B cell (primary cell): ENCODE measurements around the gene SLC7A1. TPM values are rescaled to one million over a fixed set of nuclear protein-coding genes. Genes with fewer than 3 reads are reported as not detected.

Source experiments
- ATAC-seq: fragments of 200-7000 bp; cut with Tn5 transposase; one replicate; pipeline ENCODE4 v1.10.0; 2021; ENCODE audit warnings: low read depth, mild to moderate bottlenecking, moderate number of reproducible peaks, moderate library complexity
- CTCF ChIA-PET: fragments of 350-600 bp; sonication (Branson Sonifier 250); formaldehyde crosslinking; loops from one replicate; lab custom pipeline; 2021; ENCODE audit warnings: antibody characterized with exemption, inconsistent platforms; lab: Charles Lee
- POLR2A ChIA-PET: fragments of 350-600 bp; sonication (Branson Sonifier 250); formaldehyde crosslinking; loops from one replicate; lab custom pipeline; 2021; ENCODE audit warnings: antibody characterized with exemption; lab: Charles Lee
- DNase-seq: peaks from one replicate; pipeline ENCODE4 v3.0.0; 2013
- H2AFZ ChIP-seq: 2 replicates; pipeline ENCODE4 v1.6.1; 2012; ENCODE audit warnings: mild to moderate bottlenecking, low read depth, low read length; ENCODE audit not compliant: insufficient read depth, poor library complexity, severe bottlenecking
- H3K27ac ChIP-seq, 2 donors: 1 replicate in 1 of 2; 2 replicates in 1 of 2; pipeline ENCODE4 v1.5.1; 2012 to 2013; ENCODE audit warnings: low read length in 2 of 2, mild to moderate bottlenecking in 2 of 2, moderate library complexity in 1 of 2
- H3K27me3 ChIP-seq, 4 experiments: fragments of 200-600 bp in 1 of 4; sonication (generic) in 1 of 4; replicated peaks in 1 of 4; 1 replicate in 2 of 4; 2 replicates in 2 of 4; pipeline versions ENCODE4 v1.6.1 to v1.7.0; 2013 to 2016; ENCODE audit warnings: low read length in 3 of 4, mild to moderate bottlenecking in 2 of 4, mixed read lengths in 1 of 4, moderate library complexity in 1 of 4; ENCODE audit not compliant: insufficient read depth in 4 of 4, control insufficient read depth in 3 of 4; ENCODE audit errors: control extremely low read depth in 1 of 4
- H3K36me3 ChIP-seq, 2 experiments: replicated peaks in 1 of 2; 1 replicate in 1 of 2; 2 replicates in 1 of 2; pipeline versions ENCODE4 v1.6.1 to v1.7.1; 2013; ENCODE audit warnings: low read length in 1 of 2; ENCODE audit not compliant: insufficient read depth in 2 of 2, control insufficient read depth in 1 of 2; ENCODE audit errors: control extremely low read depth in 1 of 2, extremely low read depth in 1 of 2
- H3K4me1 ChIP-seq, 2 donors: fragments of 200-600 bp in 1 of 2; sonication (generic) in 1 of 2; 1 replicate in 1 of 2; 2 replicates in 1 of 2; pipeline versions ENCODE4 v1.5.1 to v1.6.1; 2013 to 2017; ENCODE audit warnings: low read length in 2 of 2; ENCODE audit not compliant: control insufficient read depth in 2 of 2, insufficient read depth in 2 of 2
- H3K4me2 ChIP-seq: replicated peaks from 2 replicates; pipeline ENCODE3; 2012; ENCODE audit warnings: mild to moderate bottlenecking, low read depth, low read length; ENCODE audit not compliant: poor library complexity, severe bottlenecking
- H3K4me3 ChIP-seq, 5 experiments: fragments of 200-600 bp in 1 of 5; sonication (generic) in 1 of 5; 1 replicate in 3 of 5; 2 replicates in 2 of 5; pipeline versions ENCODE4 v1.5.1 to v1.7.0; 2011 to 2016; ENCODE audit warnings: low read length in 4 of 5, mild to moderate bottlenecking in 4 of 5, low read depth in 2 of 5, control low read depth in 1 of 5, moderate library complexity in 1 of 5; ENCODE audit not compliant: insufficient read depth in 1 of 5; ENCODE audit errors: control extremely low read depth in 1 of 5, extremely low read depth in 1 of 5
- H3K79me2 ChIP-seq: fragments of 200-600 bp; sonication (generic); one replicate; pipeline ENCODE4 v1.6.0; 2016; ENCODE audit warnings: low read length; ENCODE audit not compliant: control insufficient read depth, insufficient read depth
- H3K9ac ChIP-seq: fragments of 200-600 bp; sonication (generic); 2 replicates; pipeline ENCODE4 v1.6.1; 2017; ENCODE audit warnings: mild to moderate bottlenecking, low read length, moderate library complexity
- H3K9me3 ChIP-seq, 3 donors: one replicate each; pipeline versions ENCODE4 v1.6.1 to v1.7.1; 2013; ENCODE audit warnings: low read length in 2 of 3; ENCODE audit not compliant: control insufficient read depth in 2 of 3, insufficient read depth in 1 of 3; ENCODE audit errors: control extremely low read depth in 1 of 3
- H4K20me1 ChIP-seq: 2 replicates; pipeline ENCODE4 v1.6.0; 2012; ENCODE audit warnings: mild to moderate bottlenecking, low read length; ENCODE audit not compliant: insufficient read depth, control insufficient read depth, poor library complexity, severe bottlenecking
- H3K27ac Mint-ChIP-seq: one replicate; pipeline ENCODE4 v1.8.0; 2021; ENCODE audit warnings: mixed read lengths
- H3K27me3 Mint-ChIP-seq: one replicate; pipeline ENCODE4 v1.8.0; 2021; ENCODE audit warnings: mixed read lengths
- H3K4me1 Mint-ChIP-seq: one replicate; pipeline ENCODE4 v1.8.0; 2021; ENCODE audit warnings: mixed read lengths
- H3K4me3 Mint-ChIP-seq: one replicate; pipeline ENCODE4 v1.8.0; 2021; ENCODE audit warnings: mixed read lengths
- H3K9me3 Mint-ChIP-seq: one replicate; pipeline ENCODE4 v1.8.0; 2022; ENCODE audit warnings: mixed read lengths; ENCODE audit not compliant: insufficient read depth
- EZH2 ChIP-seq: IDR thresholded peaks from 2 replicates; pipeline ENCODE4 v1.6.1; 2012; ENCODE audit warnings: borderline replicate concordance, low read depth, mild to moderate bottlenecking, moderate library complexity, low read length; ENCODE audit not compliant: insufficient read depth, poor library complexity, severe bottlenecking
- WGBS: methylation state at CpG from one replicate; pipeline ENCODE4 v1.1.5; 2013; ENCODE audit warnings: missing lambda C conversion rate; ENCODE audit not compliant: insufficient coverage; 5-methylcytosine and 5-hydroxymethylcytosine counted together
- intact Hi-C: fragments of 100-400 bp; cut with micrococcal nuclease; formaldehyde crosslinking; loops from one replicate; pipeline ENCODE4 v1.10.0; 2022
- polyA plus RNA-seq: library from polyadenylated mRNA; depleted of rRNA; stranded (reverse); fragments of >200 nt; gene quantifications from 2 replicates; pipeline ENCODE4 v1.2.3, GENCODE V29; 2012
- total RNA-seq, 2 donors: library from RNA; stranded (reverse); fragments of 120-200 nt in 1 of 2; gene quantifications; 1 replicate in 1 of 2; 2 replicates in 1 of 2; pipeline versions ENCODE4 v1.2.3 to v1.2.4, GENCODE V29; 2013 to 2022
- TF ChIP-seq, protein P1 (sequence below): fragments of 200-600 bp; IDR thresholded peaks from one replicate; pipeline ENCODE4 v1.8.0; 2022; ENCODE audit warnings: antibody characterized with exemption, mild to moderate bottlenecking

Gene SLC7A1
- total and polyA plus RNA-seq, 2 donors (not counting 1 experiment from before 2014, with no cell fraction given) = 3.3 to 23.1 TPM

DNA sequence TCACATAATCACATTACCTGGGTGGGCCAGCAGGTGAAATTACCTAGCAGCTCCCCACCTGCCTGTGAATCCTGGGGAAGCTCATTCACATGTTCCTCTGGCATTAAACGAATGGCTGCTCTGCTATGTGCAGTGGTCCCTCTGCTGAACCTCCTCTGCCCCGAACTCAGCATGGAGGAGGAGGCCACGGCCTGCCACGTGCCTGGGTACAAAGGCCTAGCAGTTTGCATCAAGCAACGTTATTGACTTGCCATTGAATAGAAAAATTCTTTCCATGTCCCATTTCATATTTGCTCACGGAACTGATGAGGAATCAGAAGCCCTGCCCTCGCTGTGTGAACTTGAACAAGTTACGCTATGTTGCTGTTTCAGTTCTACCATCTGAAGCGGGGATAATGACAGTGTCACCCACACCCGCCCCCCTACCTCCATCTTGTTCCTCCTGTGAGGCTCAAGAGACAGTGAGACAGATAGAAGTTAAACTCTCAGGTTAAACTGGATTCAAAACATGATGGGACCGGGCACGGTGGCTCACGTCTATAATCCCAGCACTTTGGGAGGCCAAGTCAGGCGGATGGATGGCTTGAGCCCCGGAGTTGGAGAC, 25.3 kb downstream of the SLC7A1 start:
- no peak overlapping the region for H2AFZ ChIP-seq
- intact Hi-C loops = no loop called here
- H3K27me3 Mint-ChIP-seq = no peaks in the 10 kb centered on the region
- ChIA-PET CTCF (no interaction called here), POLR2A (no interaction called here)
- no peaks in the 10 kb centered on the region for H3K27me3 ChIP-seq
- 98% methylated on average over 10 of the region's 15 CpGs for WGBS
- H3K9ac ChIP-seq = no peak overlapping the region
- H3K79me2 ChIP-seq = peaks cover 78% of the 10 kb centered on the region
- H3K9me3 ChIP-seq = no peaks in the 10 kb centered on the region
- peaks cover 6% of the 10 kb centered on the region for H4K20me1 ChIP-seq
- H3K36me3 ChIP-seq = no peaks in the 10 kb centered on the region
- no peak for TF ChIP-seq EZH2
- TF ChIP-seq, protein P1, sequence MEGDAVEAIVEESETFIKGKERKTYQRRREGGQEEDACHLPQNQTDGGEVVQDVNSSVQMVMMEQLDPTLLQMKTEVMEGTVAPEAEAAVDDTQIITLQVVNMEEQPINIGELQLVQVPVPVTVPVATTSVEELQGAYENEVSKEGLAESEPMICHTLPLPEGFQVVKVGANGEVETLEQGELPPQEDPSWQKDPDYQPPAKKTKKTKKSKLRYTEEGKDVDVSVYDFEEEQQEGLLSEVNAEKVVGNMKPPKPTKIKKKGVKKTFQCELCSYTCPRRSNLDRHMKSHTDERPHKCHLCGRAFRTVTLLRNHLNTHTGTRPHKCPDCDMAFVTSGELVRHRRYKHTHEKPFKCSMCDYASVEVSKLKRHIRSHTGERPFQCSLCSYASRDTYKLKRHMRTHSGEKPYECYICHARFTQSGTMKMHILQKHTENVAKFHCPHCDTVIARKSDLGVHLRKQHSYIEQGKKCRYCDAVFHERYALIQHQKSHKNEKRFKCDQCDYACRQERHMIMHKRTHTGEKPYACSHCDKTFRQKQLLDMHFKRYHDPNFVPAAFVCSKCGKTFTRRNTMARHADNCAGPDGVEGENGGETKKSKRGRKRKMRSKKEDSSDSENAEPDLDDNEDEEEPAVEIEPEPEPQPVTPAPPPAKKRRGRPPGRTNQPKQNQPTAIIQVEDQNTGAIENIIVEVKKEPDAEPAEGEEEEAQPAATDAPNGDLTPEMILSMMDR = no peak
- ATAC-seq = no peak
- no peak overlapping the region for H3K27ac Mint-ChIP-seq
- H3K4me1 ChIP-seq = peaks cover 5 to 11% of the 10 kb centered on the region in 2 donors
- no peak overlapping the region for H3K4me3 ChIP-seq
- H3K4me3 Mint-ChIP-seq = no peak overlapping the region
- no peak overlapping the region for H3K27ac ChIP-seq
- H3K4me1 Mint-ChIP-seq = peaks cover 26% of the 10 kb centered on the region
- H3K4me2 ChIP-seq = no peak overlapping the region
- no peak for DNase-seq
- H3K9me3 Mint-ChIP-seq = no peaks in the 10 kb centered on the region

DNA sequence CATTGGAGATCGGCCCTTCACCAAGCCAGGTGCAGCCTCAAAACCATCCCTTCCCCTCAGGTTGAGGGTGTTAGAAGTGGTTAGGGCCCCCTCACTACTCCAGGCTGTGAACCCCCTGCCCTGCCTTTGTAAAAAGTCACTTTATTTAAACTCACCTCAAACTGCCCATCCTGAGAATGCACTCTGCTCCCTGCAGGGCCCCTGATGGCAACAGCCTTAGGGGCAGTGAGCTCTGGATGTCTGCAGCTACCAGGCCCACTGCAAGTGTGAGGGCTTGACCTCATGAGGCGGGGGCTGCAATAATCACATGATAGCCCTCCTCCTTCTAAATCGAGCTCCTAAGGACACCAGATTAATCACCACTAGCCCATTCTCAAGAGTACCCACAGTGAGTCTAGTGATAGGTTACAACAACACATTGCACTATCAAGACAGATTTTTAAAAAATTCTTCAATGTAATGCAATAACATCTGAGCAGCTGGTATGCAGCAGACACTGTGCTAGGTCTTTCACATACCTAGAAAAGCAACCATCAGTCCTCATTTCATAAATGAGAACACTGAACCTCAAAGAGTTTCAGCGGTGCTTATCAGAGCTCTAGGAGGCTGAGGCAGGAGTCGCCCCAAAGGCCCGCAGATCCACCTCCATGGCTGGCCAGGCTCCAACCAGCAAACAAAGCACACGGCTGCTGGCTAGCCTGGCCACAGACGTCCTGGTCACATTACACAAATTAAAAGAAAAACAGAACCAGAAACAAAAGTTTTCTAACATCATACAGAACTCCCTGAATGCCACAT, 26.0 kb downstream of the SLC7A1 start:
- H3K79me2 ChIP-seq = peaks cover 79% of the 10 kb centered on the region
- H4K20me1 ChIP-seq = peaks cover 6% of the 10 kb centered on the region
- TF ChIP-seq, protein P1 = no peak
- no peak for TF ChIP-seq EZH2
- Mint-ChIP-seq H3K4me3 (no peak overlapping the region), H3K27ac (no peak overlapping the region), H3K4me1 (peaks cover 26% of the 10 kb centered on the region), H3K9me3 (no peaks in the 10 kb centered on the region), H3K27me3 (no peaks in the 10 kb centered on the region)
- no peak overlapping the region for H3K9ac ChIP-seq
- no peak overlapping the region for H2AFZ ChIP-seq
- WGBS = 93% methylated on average over 7 of the region's 8 CpGs
- H3K4me3 ChIP-seq = no peak overlapping the region
- H3K4me2 ChIP-seq = no peak overlapping the region
- intact Hi-C loops = no loop called here
- POLR2A ChIA-PET = no interaction called here
- H3K27me3 ChIP-seq = no peaks in the 10 kb centered on the region
- no peak overlapping the region for H3K27ac ChIP-seq
- ATAC-seq (no peak), DNase-seq (no peak)
- no peaks in the 10 kb centered on the region for H3K9me3 ChIP-seq
- CTCF ChIA-PET = no interaction called here
- peaks cover 5 to 11% of the 10 kb centered on the region in 2 donors for H3K4me1 ChIP-seq
- H3K36me3 ChIP-seq = no peaks in the 10 kb centered on the region
